ENCODE data around the gene CFAP299.

Gene CFAP299

DNA sequence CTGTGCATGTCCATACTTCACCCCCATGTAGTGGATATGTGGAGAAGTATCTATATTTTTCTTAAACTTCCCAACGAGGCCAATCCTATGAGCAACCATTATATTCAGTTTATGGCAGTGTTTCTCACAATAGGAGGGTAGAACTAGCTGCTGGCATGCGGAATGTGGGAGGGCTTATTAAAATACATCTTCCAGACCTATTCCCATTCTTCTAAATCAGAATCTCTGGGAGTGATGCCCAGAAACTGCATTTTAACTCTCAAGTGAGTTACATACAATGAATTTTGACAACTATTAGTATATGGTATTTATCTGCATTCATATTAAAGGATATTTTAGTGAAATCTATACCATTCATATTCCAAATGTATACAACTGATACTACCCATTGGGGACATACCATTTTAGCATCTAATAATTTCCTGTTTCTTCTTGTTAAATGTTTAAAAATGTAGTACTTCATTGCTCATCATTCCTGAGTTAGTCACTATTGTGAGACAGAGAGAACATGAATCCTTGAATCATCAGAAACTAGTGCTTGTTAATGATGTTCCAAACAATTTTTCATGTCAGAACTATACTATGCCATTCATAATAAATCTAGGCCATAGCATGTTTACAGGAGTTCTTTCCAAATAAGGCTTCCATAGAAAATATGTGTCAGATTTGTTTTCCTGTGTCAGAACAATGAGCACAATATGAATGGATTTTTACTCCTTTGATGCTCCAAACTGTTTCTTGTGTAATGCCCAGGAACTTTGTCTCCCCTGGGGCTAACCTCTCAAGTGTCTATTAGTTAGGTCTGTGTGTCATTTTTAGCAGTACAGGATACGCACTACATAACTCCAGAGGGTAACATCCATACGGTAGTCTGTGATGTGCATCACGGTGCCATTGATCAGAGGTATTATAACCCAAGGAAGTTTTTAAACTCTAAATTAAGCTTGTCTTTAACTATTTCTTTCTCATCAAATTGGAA is 496.1 kb downstream of the CFAP299 start:
- H3K4me2 ChIP-seq (ENCODE audit: low read length): no peak overlapping the region
- no peaks in the 10 kb centered on the region for H3K36me3 ChIP-seq (ENCODE audit: insufficient read depth, low read length)
- no peaks in the 10 kb centered on the region for H4K20me1 ChIP-seq (ENCODE audit: insufficient read depth, low read length)
- H3K27ac ChIP-seq (ENCODE audit: low read depth, low read length, poor library complexity, severe bottlenecking): no peak overlapping the region
- no peaks in the 10 kb centered on the region for H3K4me1 ChIP-seq (ENCODE audit: insufficient read depth, low read length, severe bottlenecking)
- H2AFZ ChIP-seq (ENCODE audit: low read length): no peak overlapping the region
- H3K27me3 ChIP-seq (ENCODE audit: insufficient read depth, low read length): no peaks in the 10 kb centered on the region
- H3K79me2 ChIP-seq (ENCODE audit: insufficient read depth, low read length): no peaks in the 10 kb centered on the region
- no peak overlapping the region for H3K9ac ChIP-seq (ENCODE audit: low read length)
- no peak overlapping the region for H3K4me3 ChIP-seq (ENCODE audit: low read depth, low read length, poor library complexity, severe bottlenecking)
- no peaks in the 10 kb centered on the region for H3F3A ChIP-seq (ENCODE audit: insufficient read depth, low read length)
- H3K9me3 ChIP-seq (ENCODE audit: low read length): peaks cover 11% of the 10 kb centered on the region; the same call in 1 of the 2 replicates
- no peaks in the 10 kb centered on the region for H3K9me2 ChIP-seq (ENCODE audit: low read depth, low read length)
- TF ChIP-seq EZH2 (IDR thresholded peaks at IDR 0.05; ENCODE audit: borderline replicate concordance, low read length): no peak
- TF ChIP-seq, protein P1, sequence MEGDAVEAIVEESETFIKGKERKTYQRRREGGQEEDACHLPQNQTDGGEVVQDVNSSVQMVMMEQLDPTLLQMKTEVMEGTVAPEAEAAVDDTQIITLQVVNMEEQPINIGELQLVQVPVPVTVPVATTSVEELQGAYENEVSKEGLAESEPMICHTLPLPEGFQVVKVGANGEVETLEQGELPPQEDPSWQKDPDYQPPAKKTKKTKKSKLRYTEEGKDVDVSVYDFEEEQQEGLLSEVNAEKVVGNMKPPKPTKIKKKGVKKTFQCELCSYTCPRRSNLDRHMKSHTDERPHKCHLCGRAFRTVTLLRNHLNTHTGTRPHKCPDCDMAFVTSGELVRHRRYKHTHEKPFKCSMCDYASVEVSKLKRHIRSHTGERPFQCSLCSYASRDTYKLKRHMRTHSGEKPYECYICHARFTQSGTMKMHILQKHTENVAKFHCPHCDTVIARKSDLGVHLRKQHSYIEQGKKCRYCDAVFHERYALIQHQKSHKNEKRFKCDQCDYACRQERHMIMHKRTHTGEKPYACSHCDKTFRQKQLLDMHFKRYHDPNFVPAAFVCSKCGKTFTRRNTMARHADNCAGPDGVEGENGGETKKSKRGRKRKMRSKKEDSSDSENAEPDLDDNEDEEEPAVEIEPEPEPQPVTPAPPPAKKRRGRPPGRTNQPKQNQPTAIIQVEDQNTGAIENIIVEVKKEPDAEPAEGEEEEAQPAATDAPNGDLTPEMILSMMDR (IDR thresholded peaks at IDR 0.05; ENCODE audit: low read length): no peak

DNA sequence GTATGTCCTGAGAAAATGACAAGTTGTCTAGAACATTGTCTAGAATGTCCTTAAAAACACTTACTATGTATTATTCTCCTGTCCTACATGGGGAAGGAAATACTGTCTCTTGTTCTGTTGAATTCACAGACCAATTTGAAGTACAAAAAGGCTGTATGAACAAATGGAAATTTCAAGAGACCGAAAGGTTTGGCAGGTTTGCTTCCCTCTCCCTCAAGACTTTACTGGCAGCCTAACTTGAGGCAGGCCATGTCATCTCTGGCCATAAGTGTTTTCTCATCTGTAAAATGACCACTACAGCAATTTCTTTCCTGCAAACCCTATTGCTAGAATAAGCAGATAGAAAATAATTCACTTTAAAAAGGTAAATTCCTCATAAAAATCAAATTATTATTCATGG is 503.8 kb downstream of the CFAP299 start:
- Histone ChIP-seq H3K9me2 (ENCODE audit: low read depth, low read length) (no peaks in the 10 kb centered on the region), H3K4me3 (ENCODE audit: low read depth, low read length, poor library complexity, severe bottlenecking) (no peak overlapping the region), H3K4me2 (ENCODE audit: low read length) (no peak overlapping the region), H3F3A (ENCODE audit: insufficient read depth, low read length) (no peaks in the 10 kb centered on the region), H3K4me1 (ENCODE audit: insufficient read depth, low read length, severe bottlenecking) (peaks cover 13% of the 10 kb centered on the region), H4K20me1 (ENCODE audit: insufficient read depth, low read length) (no peaks in the 10 kb centered on the region), H3K27me3 (ENCODE audit: insufficient read depth, low read length) (no peaks in the 10 kb centered on the region), H3K79me2 (ENCODE audit: insufficient read depth, low read length) (no peaks in the 10 kb centered on the region), H3K9ac (ENCODE audit: low read length) (no peak overlapping the region), H2AFZ (ENCODE audit: low read length) (no peak overlapping the region), H3K9me3 (ENCODE audit: low read length) (peaks cover 4% of the 10 kb centered on the region; the same call in 1 of the 2 replicates), H3K36me3 (ENCODE audit: insufficient read depth, low read length) (no peaks in the 10 kb centered on the region), H3K27ac (ENCODE audit: low read depth, low read length, poor library complexity, severe bottlenecking) (no peak overlapping the region)
- TF ChIP-seq EZH2 (IDR thresholded peaks at IDR 0.05; ENCODE audit: borderline replicate concordance, low read length): no peak
- TF ChIP-seq, protein P1 (IDR thresholded peaks at IDR 0.05; ENCODE audit: low read length): no peak

DNA sequence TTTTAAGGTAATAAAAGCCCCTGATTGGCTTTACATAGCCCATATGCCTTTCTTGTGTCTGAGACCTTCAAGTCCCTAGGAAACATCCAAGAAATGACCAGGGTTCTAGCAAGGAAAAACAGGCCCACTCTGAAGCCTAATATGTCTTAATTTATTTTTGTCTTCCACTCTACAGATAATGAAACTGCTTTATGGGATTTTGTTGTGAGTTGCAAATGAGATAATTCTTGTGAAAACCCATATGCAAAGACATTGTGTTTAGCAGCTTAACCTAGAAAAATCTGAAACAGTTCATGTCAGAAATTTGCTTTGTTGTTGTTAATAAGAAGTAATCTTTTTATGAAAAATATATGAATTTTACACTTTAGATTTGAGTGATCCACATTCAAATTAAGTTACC is 504.3 kb downstream of the CFAP299 start:
- H3K4me3 ChIP-seq (ENCODE audit: low read depth, low read length, poor library complexity, severe bottlenecking): no peak overlapping the region
- TF ChIP-seq, protein P1 (IDR thresholded peaks at IDR 0.05; ENCODE audit: low read length): no peak
- TF ChIP-seq EZH2 (IDR thresholded peaks at IDR 0.05; ENCODE audit: borderline replicate concordance, low read length): no peak

More for the DNA sequence above, 504.3 kb downstream of the CFAP299 start:
- H3K9me3 ChIP-seq (ENCODE audit: low read length): peaks cover 4% of the 10 kb centered on the region; the same call in 1 of the 2 replicates
- H3K79me2 ChIP-seq (ENCODE audit: insufficient read depth, low read length): no peaks in the 10 kb centered on the region
- no peaks in the 10 kb centered on the region for H3K9me2 ChIP-seq (ENCODE audit: low read depth, low read length)
- H3K4me1 ChIP-seq (ENCODE audit: insufficient read depth, low read length, severe bottlenecking): peaks cover 13% of the 10 kb centered on the region
- no peaks in the 10 kb centered on the region for H3K36me3 ChIP-seq (ENCODE audit: insufficient read depth, low read length)
- H2AFZ ChIP-seq (ENCODE audit: low read length): no peak overlapping the region
- no peaks in the 10 kb centered on the region for H3F3A ChIP-seq (ENCODE audit: insufficient read depth, low read length)
- H3K4me2 ChIP-seq (ENCODE audit: low read length): no peak overlapping the region
- H3K9ac ChIP-seq (ENCODE audit: low read length): no peak overlapping the region
- no peaks in the 10 kb centered on the region for H3K27me3 ChIP-seq (ENCODE audit: insufficient read depth, low read length)
- no peaks in the 10 kb centered on the region for H4K20me1 ChIP-seq (ENCODE audit: insufficient read depth, low read length)
- no peak overlapping the region for H3K27ac ChIP-seq (ENCODE audit: low read depth, low read length, poor library complexity, severe bottlenecking)
